Endothelial cell of umbilical vein (primary cell): Measurements from ENCODE around the gene TBL3.

Source experiments
- EZH2 ChIP-seq: IDR thresholded peaks from 2 replicates; pipeline ENCODE4 v1.6.1; 2012; ENCODE audit warnings: borderline replicate concordance, low read depth, mild to moderate bottlenecking, moderate library complexity, low read length, inconsistent platforms; ENCODE audit not compliant: severe bottlenecking
- POLR2A ChIP-seq: IDR thresholded peaks from 2 replicates; pipeline ENCODE4 v1.6.1; 2012; ENCODE audit warnings: low read depth, mild to moderate bottlenecking, control low read depth, low read length
- POLR2AphosphoS5 ChIP-seq: IDR thresholded peaks from 2 replicates; pipeline ENCODE4 v1.6.1; 2012; ENCODE audit warnings: low read depth, mild to moderate bottlenecking, control low read depth, low read length, moderate library complexity; ENCODE audit not compliant: insufficient read depth
- TF ChIP-seq, protein P1 (sequence below), 2 donors: IDR thresholded peaks; 1 replicate in 1 of 2; 2 replicates in 1 of 2; pipeline ENCODE4 v1.5.1; 2011; ENCODE audit warnings: low read length in 2 of 2, mild to moderate bottlenecking in 2 of 2, moderate library complexity in 2 of 2, control low read depth in 1 of 2, inconsistent platforms in 1 of 2, low read depth in 1 of 2; ENCODE audit not compliant: insufficient read depth in 1 of 2; ENCODE audit errors: extremely low read depth in 1 of 2

DNA sequence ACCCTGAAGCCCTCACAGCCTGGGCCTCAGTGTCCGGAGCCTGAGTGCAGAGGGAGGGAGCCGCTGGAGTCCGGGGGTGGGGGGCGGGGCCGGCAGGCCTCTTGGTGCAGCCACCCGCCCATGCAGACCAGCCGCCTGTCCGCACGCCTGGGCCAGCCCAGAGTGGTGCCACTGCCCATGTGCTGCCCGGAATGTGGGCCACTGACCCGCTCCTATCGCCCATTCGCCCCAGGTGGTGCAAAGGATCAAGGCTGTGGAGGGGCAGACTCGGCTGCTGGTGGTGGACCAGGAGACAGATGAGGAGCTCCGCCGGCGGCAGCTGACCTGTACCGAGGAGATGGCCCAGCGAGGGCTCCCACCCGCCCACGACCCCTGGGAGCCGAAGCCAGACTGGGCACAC is 57.5 kb downstream of the TBL3 start:
- TF ChIP-seq, protein P1, sequence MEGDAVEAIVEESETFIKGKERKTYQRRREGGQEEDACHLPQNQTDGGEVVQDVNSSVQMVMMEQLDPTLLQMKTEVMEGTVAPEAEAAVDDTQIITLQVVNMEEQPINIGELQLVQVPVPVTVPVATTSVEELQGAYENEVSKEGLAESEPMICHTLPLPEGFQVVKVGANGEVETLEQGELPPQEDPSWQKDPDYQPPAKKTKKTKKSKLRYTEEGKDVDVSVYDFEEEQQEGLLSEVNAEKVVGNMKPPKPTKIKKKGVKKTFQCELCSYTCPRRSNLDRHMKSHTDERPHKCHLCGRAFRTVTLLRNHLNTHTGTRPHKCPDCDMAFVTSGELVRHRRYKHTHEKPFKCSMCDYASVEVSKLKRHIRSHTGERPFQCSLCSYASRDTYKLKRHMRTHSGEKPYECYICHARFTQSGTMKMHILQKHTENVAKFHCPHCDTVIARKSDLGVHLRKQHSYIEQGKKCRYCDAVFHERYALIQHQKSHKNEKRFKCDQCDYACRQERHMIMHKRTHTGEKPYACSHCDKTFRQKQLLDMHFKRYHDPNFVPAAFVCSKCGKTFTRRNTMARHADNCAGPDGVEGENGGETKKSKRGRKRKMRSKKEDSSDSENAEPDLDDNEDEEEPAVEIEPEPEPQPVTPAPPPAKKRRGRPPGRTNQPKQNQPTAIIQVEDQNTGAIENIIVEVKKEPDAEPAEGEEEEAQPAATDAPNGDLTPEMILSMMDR (IDR thresholded peaks at IDR 0.05; ENCODE audit: extremely low read depth in 1 of 2, insufficient read depth in 1 of 2, low read depth in 1 of 2, low read length in 2 of 2): no peak
- TF ChIP-seq POLR2A (no peak), POLR2AphosphoS5 (no peak), EZH2 (no peak)
